IgD-negative memory B cell (primary cell): ENCODE data around the gene FARP1. TPM values are rescaled to one million over a fixed set of nuclear protein-coding genes. Genes with fewer than 3 reads are reported as not detected.

Experiments used
- H3K27ac Mint-ChIP-seq, 3 donors: one replicate each; pipeline ENCODE4 v1.8.0; 2020 to 2022; ENCODE audit warnings: mild to moderate bottlenecking in 3 of 3, mixed read lengths in 3 of 3, moderate library complexity in 1 of 3
- H3K27me3 Mint-ChIP-seq: one replicate; pipeline ENCODE4 v1.8.0; 2021; ENCODE audit warnings: mixed read lengths
- H3K36me3 Mint-ChIP-seq: one replicate; pipeline ENCODE4 v1.8.0; 2020; ENCODE audit warnings: mild to moderate bottlenecking, mixed read lengths
- H3K4me1 Mint-ChIP-seq, 3 donors: one replicate each; pipeline ENCODE4 v1.8.0; 2020 to 2022; ENCODE audit warnings: mixed read lengths in 3 of 3, mild to moderate bottlenecking in 1 of 3
- H3K4me3 Mint-ChIP-seq, 4 donors: one replicate each; pipeline ENCODE4 v1.8.0; 2020 to 2022; ENCODE audit warnings: mild to moderate bottlenecking in 4 of 4, mixed read lengths in 4 of 4, moderate library complexity in 3 of 4
- H3K9me3 Mint-ChIP-seq, 3 donors: one replicate each; pipeline ENCODE4 v1.8.0; 2020 to 2021; ENCODE audit warnings: mixed read lengths in 3 of 3, mild to moderate bottlenecking in 1 of 3
- polyA plus RNA-seq: library from polyadenylated mRNA; unstranded; fragments of 300-500 nt; fragmentation: Illumina TruSeq; gene quantifications from one replicate; pipeline ENCODE4 v1.2.3, GENCODE V29; 2021

Gene FARP1
- polyA plus RNA-seq, 1 donor from 2014 or later, result 0.46 TPM

DNA sequence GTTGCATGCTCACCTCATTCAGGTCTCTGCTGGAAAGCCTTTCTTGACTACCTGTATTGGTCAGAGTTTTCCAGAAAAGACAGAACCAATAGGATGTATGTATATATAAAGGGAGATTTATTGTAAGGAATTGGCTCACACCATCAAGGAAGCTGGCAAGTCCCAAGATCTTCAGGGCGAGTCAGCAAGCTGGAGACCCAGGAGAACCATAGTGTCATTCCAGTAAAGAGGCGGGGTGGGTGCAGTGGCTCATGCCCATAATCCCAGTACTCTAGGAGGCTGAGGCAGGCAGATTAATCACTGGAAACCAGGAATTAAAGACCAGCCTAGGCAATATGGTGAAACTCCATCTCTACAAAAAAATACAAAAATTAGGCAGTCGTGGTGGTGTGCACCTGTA, 30.4 kb upstream of the FARP1 start:
- no peaks in the 10 kb centered on the region for H3K36me3 Mint-ChIP-seq

DNA sequence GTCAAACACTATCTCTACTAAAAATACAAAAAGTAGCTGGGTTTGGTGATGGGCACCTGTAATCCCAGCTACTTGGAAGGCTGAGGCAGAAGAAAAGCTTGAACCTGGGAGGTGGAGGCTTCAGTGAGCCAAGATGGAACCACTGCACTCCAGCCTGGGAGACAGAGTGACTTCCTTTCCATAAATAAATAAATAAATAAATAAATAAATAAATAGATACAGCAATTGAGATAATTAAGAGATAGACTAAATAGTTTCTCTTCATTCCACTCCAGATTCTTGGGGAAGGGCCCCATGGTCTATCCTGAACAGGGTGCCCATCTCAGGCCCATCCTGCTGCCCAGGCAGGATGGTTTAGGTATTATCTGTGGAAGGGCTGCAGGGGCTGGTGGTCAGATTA, 24.0 kb upstream of the FARP1 start:
- Mint-ChIP-seq H3K27me3 (no peaks in the 10 kb centered on the region), H3K4me1 (no peaks in the 10 kb centered on the region), H3K36me3 (no peaks in the 10 kb centered on the region), H3K4me3 (peak overlapping the region in 1 of 4 donors; percentile 25), H3K9me3 (peaks cover 0 to 7% (median 4%) of the 10 kb centered on the region in 3 donors), H3K27ac (no peak overlapping the region)

More for the DNA sequence above, 30.4 kb upstream of the FARP1 start:
- H3K4me1 Mint-ChIP-seq, result no peaks in the 10 kb centered on the region
- no peak overlapping the region for H3K4me3 Mint-ChIP-seq
- peak overlapping the region in 1 of 3 donors; percentile 6 for H3K27ac Mint-ChIP-seq
- peaks cover 3% of the 10 kb centered on the region for H3K27me3 Mint-ChIP-seq
- no peaks in the 10 kb centered on the region for H3K9me3 Mint-ChIP-seq

DNA sequence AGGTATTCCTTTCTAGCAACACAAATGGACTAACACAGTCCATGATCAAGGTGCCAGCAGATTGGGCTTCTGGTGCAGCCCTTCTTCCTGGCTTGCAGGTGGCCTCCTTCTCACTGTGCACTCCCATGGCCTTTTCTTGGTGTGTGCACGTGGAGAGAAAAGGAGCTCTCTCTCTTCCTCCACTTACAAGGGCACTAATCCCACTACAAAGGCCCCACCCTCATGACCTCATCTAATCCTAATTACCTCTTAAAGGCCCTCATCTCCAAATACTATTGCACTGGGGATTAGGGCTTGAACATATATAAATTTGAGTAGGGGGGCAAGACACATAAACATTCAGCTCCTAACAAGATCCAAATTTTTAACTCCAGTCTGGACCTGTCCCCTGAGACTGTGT, 19.7 kb upstream of the FARP1 start:
- H3K9me3 Mint-ChIP-seq, result peaks cover 4 to 14% (median 7%) of the 10 kb centered on the region in 3 donors
- H3K4me3 Mint-ChIP-seq, result no peak overlapping the region
- H3K27ac Mint-ChIP-seq, result no peak overlapping the region
- no peaks in the 10 kb centered on the region for H3K27me3 Mint-ChIP-seq
- H3K36me3 Mint-ChIP-seq, result no peaks in the 10 kb centered on the region
- H3K4me1 Mint-ChIP-seq, result no peaks in the 10 kb centered on the region

DNA sequence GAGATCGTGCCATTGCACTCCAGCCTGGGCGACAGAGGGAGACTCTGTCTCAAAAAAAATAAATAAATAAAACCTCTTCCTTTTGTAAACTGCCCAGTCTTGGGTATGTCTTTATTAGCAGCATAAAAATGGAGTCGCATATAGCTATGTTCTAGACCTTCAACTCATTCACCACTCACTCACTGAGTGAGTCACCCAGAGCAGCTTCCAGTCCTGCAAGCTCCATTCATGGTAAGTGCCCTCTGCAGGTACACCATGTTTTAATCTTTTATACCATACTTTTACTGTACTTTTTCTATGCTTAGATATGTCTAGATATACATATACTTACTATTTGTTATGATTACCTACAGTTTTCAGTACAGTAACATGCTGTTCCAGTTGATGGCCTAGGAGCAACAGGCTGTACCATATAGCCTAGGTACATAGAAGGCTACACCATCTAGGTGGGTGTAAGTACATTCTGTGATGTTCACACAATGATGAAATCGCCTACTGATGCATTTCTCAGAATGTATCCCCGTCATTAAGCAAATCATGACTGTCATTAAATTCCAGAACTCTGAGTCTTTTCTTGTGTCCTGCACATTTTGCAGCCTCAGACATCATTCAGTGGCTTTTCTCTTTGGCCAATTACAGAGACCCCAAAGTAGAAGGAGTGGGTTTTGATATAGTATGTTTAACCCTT, 13.7 kb upstream of the FARP1 start:
- Mint-ChIP-seq H3K27ac (no peak overlapping the region), H3K9me3 (peaks cover 0 to 11% (median 7%) of the 10 kb centered on the region in 3 donors), H3K4me1 (peaks cover 0 to 3% (median 0%) of the 10 kb centered on the region in 3 donors), H3K27me3 (no peaks in the 10 kb centered on the region), H3K36me3 (no peaks in the 10 kb centered on the region), H3K4me3 (no peak overlapping the region)

DNA sequence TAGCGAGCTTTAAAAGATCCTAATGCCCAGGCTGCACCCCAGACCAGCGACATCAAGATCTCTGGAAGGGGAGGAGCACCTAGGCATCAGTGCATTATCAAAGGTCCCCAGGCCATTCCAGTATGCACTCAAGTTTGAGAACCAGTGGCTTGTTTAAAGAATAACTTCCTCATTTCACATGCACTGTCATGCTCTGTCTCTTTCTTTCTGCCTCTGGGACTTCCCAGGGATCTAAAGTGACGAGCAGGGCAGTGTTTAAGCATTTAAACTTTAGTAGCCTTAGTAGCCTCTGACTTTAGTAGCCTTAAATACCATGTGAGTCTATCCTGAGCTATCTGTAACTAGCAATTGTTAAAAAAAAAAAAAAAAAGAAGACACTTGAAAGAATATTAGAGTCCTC, 8.9 kb upstream of the FARP1 start:
- Mint-ChIP-seq H3K9me3 (peaks cover 0 to 2% (median 2%) of the 10 kb centered on the region in 3 donors), H3K4me3 (no peak overlapping the region), H3K27me3 (peaks cover 4% of the 10 kb centered on the region), H3K27ac (peak overlapping the region in 1 of 3 donors; percentile 11), H3K4me1 (peaks cover 0 to 3% (median 0%) of the 10 kb centered on the region in 3 donors), H3K36me3 (no peaks in the 10 kb centered on the region)

DNA sequence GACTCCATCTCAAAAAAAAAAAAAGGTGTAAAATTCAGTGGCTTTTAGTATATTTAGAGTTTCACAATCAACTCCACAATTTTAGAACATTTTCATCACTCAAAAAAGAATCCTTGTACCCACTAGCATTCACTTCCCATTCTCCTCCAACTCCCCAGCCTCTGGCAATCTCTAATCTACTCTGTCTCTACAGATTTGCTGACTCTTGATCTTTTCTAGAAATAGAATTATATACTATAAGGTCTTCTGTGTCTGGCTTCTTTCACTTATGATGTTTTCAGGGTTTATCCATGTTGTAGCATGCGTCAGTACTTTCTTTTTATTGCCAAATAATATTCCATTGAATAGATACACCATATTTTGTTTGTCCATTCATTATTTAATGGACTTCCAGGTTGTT, 8.0 kb upstream of the FARP1 start:
- H3K27ac Mint-ChIP-seq, result no peak overlapping the region
- peaks cover 4% of the 10 kb centered on the region for H3K27me3 Mint-ChIP-seq
- peaks cover 0 to 2% (median 0%) of the 10 kb centered on the region in 3 donors for H3K9me3 Mint-ChIP-seq
- H3K4me1 Mint-ChIP-seq, result peaks cover 0 to 3% (median 0%) of the 10 kb centered on the region in 3 donors
- H3K36me3 Mint-ChIP-seq, result no peaks in the 10 kb centered on the region
- H3K4me3 Mint-ChIP-seq, result no peak overlapping the region

DNA sequence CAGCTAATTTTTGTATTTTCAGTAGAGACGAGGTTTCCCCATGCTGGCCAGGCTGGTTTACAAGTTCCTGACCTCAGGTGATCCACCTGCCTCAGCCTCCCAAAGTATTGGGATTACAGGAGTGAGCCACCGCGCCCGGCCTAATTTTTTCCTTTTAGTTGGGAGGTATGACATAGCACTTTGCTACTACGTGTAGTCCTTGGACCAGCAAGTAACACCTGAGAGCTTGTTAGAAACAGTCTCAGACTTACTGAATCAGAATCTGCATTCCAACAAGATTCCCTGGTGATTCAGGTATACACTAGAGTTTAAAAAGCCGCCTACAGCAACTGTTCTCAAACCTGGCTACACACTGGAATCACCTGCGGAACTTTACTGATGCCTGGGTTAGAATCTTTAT, 1.8 kb upstream of the FARP1 start:
- no peak overlapping the region for H3K27ac Mint-ChIP-seq
- no peaks in the 10 kb centered on the region for H3K36me3 Mint-ChIP-seq
- peak overlapping the region in 1 of 4 donors; percentile 83 for H3K4me3 Mint-ChIP-seq
- peaks cover 4 to 10% (median 6%) of the 10 kb centered on the region in 3 donors for H3K4me1 Mint-ChIP-seq
- H3K27me3 Mint-ChIP-seq, result peaks cover 38% of the 10 kb centered on the region
- no peaks in the 10 kb centered on the region for H3K9me3 Mint-ChIP-seq

DNA sequence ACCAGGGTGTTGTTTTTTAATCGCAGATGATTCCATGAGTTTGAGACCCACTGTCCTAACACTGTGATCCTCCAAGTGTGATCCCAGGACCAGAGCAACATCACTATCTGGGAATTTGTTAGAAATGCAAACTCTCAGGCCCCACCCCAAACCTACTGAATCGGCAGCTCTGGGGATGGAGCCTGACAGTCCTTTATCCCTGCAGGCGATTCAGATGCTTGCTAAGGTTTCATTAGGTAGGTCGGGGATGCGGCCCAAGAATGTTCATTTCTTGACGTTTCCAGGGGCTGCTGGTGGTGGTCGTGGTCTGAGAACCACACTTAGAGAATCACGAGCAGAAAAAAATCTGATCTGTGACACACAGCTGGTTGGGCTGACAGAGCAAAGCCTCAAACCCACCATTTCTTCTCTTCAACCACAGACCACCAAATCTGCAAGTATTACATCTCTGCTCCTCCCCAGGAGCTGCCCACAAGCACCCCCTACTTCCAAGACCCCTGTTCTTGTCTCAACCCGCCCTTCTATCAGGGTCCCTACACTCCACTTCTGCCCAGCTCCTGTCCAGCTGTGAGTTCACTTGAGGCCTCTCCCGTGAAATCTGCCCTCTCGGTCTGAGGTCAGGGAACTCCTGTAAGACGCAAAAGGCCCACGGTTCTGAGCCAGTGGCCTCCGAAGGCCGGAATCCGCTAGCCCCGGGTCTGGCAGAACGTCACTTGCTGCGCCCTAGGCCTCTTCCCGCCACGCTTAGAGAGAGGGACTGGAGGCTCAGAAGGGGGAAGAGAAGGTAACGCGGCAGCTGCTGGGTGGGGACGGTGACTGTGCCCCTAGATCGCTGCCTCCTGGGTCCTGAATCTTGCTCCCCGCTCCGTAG, 1.1 kb upstream of the FARP1 start:
- peak overlapping the region; percentile 23 to 83 (median 78) for H3K4me3 Mint-ChIP-seq
- H3K27me3 Mint-ChIP-seq, result peaks cover 42% of the 10 kb centered on the region
- no peaks in the 10 kb centered on the region for H3K9me3 Mint-ChIP-seq
- H3K4me1 Mint-ChIP-seq, result peaks cover 4 to 10% (median 6%) of the 10 kb centered on the region in 3 donors
- no peak overlapping the region for H3K27ac Mint-ChIP-seq
- H3K36me3 Mint-ChIP-seq, result no peaks in the 10 kb centered on the region

DNA sequence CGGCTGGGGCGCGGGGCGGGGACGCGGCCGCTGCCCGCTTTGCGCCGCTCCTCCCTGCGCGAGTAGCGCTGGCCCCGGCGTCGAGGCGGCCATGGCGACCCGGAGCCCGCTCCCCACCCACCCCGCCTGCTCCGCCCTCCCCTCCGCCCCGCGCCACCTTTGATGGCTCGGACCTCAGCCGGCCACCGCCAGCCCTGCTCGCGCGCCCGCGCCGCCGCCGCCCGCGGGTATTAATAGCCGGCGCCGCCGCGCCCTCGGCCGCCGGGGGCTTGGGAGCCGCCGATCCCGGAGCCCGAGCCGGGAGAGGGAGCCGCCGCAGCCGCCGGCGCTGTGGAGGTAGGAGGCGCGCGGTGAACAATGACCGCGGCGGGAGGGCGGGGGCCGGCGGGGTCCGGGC, 261 bp downstream of the FARP1 start:
- H3K4me3 Mint-ChIP-seq, result no peak overlapping the region
- no peaks in the 10 kb centered on the region for H3K9me3 Mint-ChIP-seq
- H3K27me3 Mint-ChIP-seq, result peaks cover 47% of the 10 kb centered on the region
- no peak overlapping the region for H3K27ac Mint-ChIP-seq
- peaks cover 4 to 10% (median 6%) of the 10 kb centered on the region in 3 donors for H3K4me1 Mint-ChIP-seq
- no peaks in the 10 kb centered on the region for H3K36me3 Mint-ChIP-seq

DNA sequence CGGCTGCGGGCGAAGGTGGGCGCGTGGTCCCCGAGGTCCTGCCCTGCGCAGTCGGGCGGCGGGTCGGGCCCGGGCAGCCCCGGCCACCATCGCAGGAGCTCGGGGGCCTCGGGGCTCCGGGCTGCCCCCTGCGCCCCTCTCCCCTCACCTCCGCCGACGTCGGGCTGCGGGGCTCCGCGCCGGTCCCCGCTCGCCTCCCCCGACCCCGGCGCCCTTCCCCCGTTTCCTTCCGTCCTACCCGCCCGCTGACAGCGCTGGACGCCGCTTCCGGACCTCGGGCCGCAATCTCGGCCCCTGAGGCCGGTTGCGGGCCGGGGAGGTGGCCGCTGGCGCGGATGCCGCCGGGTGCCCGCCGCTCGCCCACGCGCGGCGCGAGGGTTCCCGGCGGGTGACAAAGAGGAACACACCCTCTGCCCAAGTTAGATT, 720 bp downstream of the FARP1 start:
- H3K27ac Mint-ChIP-seq, result no peak overlapping the region
- H3K4me3 Mint-ChIP-seq, result peak overlapping the region in 3 of 4 donors; percentile 74 to 84 (median 80)
- peaks cover 47% of the 10 kb centered on the region for H3K27me3 Mint-ChIP-seq
- H3K36me3 Mint-ChIP-seq, result no peaks in the 10 kb centered on the region
- H3K4me1 Mint-ChIP-seq, result peaks cover 4 to 12% (median 6%) of the 10 kb centered on the region in 3 donors
- H3K9me3 Mint-ChIP-seq, result no peaks in the 10 kb centered on the region

DNA sequence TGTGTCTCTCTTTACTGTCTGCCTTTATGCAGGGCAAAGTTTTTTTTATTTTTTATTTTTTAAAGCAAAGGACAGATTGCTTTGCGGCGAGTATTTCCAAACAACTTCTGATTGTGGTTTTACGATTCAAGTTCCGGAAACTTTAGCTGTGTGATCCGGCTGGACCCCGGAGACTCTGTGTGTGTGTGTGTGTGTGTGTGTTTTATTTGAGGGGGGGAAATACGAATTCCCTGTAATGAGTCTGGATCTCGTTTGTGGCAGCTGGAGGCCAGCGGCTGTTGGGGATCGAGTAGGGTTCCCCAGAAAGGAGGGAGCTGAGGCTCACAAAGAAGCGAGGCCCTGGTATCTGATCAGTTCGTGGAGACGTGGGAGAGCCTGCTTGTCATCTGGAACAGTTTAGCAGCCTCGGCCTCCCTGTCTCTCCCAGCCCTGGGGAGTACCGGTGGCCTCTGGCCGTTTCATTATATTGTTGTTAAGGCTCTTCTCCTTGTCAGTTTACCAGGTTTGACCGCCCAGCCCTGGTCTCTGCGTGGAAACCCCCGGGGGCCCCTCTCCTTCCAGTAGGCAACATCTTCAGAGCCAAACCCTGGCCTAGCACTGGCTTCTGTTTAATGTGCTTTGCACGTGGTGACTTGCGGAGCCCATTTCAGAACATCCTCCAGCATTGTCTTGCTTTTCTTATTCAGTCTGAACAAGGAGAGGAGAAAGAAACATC, 1.3 kb downstream of the FARP1 start:
- Mint-ChIP-seq H3K36me3 (no peaks in the 10 kb centered on the region), H3K9me3 (no peaks in the 10 kb centered on the region), H3K27me3 (peaks cover 48% of the 10 kb centered on the region), H3K4me3 (peak overlapping the region; percentile 58 to 84 (median 77)), H3K27ac (no peak overlapping the region), H3K4me1 (peaks cover 4 to 12% (median 6%) of the 10 kb centered on the region in 3 donors)

DNA sequence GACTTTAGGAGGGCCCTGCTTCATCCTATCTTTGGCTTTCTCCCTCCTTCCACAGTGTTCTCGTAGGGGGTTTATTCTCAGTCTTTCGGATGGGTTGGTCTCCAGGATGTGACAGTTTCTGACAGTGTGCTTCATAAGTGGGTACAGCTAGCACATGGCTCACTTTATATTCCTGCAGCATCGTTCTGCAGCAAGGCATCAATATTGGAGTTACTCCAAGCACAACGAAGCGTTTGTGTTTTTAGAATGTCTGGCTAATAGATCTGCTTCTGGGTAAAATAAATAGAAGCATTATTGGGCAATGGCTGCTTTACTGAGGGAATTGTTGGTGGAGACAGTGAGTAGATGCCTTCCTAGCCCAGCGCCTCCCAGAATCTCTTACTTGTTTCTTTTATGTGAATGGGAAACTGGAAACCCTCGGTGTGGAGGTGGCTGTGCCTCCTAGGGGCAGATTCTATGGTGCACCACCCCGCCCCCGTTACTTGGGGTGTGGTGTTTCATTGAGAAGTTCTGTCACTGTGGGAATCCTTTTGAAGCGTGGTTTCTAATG, 2.0 kb downstream of the FARP1 start:
- peaks cover 48% of the 10 kb centered on the region for H3K27me3 Mint-ChIP-seq
- no peaks in the 10 kb centered on the region for H3K36me3 Mint-ChIP-seq
- H3K4me1 Mint-ChIP-seq, result peaks cover 4 to 12% (median 6%) of the 10 kb centered on the region in 3 donors
- H3K9me3 Mint-ChIP-seq, result no peaks in the 10 kb centered on the region
- H3K27ac Mint-ChIP-seq, result no peak overlapping the region
- H3K4me3 Mint-ChIP-seq, result peak overlapping the region in 3 of 4 donors; percentile 37 to 81 (median 80)

DNA sequence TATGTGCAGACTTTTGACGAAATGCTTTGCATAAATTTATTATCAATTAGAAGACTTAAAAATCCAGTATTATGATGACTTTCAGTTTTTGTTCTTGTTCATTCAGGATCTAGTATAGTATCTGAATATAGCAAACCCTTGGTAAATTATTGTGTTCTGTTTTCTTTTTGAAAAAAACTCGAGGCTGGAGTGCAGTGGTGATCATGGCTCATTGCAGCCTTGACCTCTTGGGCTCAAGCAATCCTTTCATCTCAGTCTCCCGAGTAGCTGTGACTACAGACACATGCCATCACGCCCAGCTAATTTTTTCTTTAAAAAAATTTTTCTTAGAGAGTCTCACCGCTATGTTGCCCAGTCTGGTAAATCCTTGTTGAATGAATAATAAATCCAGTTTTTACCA, 4.6 kb downstream of the FARP1 start:
- Mint-ChIP-seq H3K9me3 (no peaks in the 10 kb centered on the region), H3K27me3 (peaks cover 41% of the 10 kb centered on the region)

DNA sequence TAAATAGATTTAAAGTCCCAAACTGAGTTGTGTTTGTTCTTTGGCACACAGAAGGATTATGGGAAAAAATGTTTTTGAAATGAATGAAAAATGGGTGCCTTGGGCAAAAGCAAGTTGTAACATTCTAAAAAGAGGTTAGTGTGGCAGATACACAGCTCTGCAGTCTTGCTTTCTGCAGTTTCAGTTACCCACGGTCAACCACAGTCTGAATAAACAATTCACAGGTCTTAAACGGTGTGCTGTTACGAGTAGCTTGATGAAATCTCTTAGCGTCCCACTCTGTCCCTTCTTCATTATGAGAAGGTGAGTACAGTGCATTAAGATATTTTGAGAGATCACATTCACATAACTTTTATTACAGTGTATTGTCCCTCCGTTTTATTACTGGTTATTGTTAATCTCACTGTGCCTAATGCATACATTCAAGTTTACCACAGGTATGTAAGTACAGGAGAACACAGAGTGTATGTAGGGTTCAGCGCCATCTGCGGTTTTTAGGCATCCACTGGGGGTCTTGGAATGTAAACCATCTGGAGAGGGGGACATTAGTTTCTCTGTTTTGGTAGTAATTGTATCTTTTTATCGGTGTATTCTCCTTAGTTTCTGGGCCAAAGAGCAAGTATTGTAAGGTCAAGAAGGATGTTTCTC, 8.1 kb downstream of the FARP1 start:
- peaks cover 0 to 2% (median 0%) of the 10 kb centered on the region in 3 donors for H3K4me1 Mint-ChIP-seq
- no peak overlapping the region for H3K27ac Mint-ChIP-seq
- H3K27me3 Mint-ChIP-seq, result peaks cover 31% of the 10 kb centered on the region
- H3K4me3 Mint-ChIP-seq, result no peak overlapping the region
- no peaks in the 10 kb centered on the region for H3K36me3 Mint-ChIP-seq
- H3K9me3 Mint-ChIP-seq, result peaks cover 0 to 4% (median 0%) of the 10 kb centered on the region in 3 donors

More for the DNA sequence above, 4.6 kb downstream of the FARP1 start:
- Mint-ChIP-seq H3K4me3 (no peak overlapping the region), H3K27ac (no peak overlapping the region), H3K36me3 (no peaks in the 10 kb centered on the region), H3K4me1 (peaks cover 4 to 7% (median 6%) of the 10 kb centered on the region in 3 donors)
